Colon (tissue), 2 donors: ENCODE results near the gene C2orf76.
"Not testable (repeated sequence)": the region's sequence is repeated elsewhere in the genome, so short reads cannot be mapped to it uniquely, and the experiment has no call there.

Experiments
- FAIRE-seq: peaks from 2 replicates; lab custom pipeline; 2012; peaks lifted over from hg19 to GRCh38; lab: Jason Lieb, UNC
- donor health status: control.
- donor health status: control.

The C2orf76 gene

DNA sequence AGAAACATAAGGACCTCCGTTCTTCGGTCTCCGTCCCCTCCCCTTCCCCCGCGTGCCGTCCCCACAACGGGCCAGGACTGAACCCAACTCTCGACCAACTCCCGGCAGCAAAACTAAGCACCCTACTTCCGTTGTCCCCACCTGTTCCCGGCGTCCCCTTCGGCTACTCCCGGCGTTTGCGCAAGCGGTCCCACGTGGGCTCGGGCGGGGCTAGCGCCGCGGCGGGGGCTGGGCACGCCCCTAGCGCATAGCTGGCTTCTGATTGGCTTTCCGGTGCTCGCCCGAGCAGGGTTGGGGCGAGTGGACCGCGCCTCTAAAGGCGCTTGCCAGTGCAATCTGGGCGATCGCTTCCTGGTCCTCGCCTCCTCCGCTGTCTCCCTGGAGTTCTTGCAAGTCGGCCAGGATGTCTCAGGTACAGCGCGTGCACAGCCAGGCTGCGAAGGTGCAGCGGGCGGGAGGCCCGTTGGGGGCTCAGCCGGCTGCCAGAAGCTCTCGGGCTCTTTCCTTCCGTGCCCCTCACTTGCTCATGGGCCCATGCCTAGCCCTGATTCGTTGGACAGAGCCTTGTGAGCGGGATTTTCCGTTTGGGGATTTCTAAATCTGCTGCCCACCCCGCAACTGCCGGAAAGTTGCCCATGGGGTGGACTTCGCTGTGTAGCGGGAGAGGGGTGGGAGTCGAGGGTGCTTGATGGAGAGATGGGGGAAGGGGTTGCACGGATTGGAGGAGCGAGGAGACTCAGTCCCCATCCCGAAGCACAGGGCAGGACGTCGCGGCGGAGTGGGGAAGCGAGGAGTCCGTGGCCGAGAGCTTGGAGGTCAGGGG is at the start of gene C2orf76, which contains the start of gene DBI:
Gene C2orf76 (minus strand): TSS at position 186 of the 823 bp plus-strand sequence. CDS start 26,875 bp downstream, outside the sequence.
Gene DBI (plus strand): TSS at position 329 of the 823 bp plus-strand sequence. CDS start 75 bp downstream, at position 404.
- no peak for FAIRE-seq

DNA sequence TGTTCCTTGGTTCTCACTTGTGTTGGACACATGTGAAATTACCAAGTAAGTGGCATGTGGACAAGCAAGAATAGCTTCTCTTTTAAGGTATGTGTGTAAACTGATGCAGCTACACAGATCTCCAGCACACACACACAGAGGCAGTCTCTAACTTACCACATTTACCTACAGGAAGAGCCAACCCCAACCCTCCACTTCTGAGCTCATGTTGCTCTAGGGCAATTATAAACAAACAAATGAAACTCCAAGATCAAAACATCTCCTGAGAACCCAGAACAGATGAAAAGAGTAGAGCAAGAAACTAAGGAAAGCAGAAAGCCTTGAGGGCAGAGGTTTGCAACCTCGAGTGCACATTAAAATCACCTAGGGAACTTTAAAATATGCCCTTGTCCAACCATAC is 49.0 kb upstream of the C2orf76 start:
- FAIRE-seq = no peak

DNA sequence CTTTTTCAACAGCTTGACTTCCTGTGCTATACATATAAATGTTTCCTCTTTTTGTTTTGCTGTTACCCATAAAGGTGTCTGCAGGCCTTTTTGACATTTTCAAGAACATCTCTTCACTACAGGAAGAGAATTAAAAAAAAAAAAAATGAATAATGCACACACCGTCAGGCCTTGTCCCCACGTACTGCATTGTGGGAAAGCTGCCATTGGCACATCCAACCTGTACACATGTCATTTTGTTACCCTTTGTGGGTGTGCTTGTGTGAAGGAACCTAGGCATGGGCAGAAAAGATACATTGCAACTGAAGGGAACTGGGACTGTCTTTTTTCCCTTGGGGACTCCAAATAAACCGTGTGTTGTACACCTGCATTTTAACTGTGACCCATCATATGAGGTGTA is 48.3 kb upstream of the C2orf76 start:
- FAIRE-seq = no peak

GRCh38 chr2:119409506-119409905 is 42.9 kb upstream of the C2orf76 start:
- FAIRE-seq = no peak

GRCh38 chr2:119408221-119408619 is 41.6 kb upstream of the C2orf76 start:
- FAIRE-seq = no peak

DNA sequence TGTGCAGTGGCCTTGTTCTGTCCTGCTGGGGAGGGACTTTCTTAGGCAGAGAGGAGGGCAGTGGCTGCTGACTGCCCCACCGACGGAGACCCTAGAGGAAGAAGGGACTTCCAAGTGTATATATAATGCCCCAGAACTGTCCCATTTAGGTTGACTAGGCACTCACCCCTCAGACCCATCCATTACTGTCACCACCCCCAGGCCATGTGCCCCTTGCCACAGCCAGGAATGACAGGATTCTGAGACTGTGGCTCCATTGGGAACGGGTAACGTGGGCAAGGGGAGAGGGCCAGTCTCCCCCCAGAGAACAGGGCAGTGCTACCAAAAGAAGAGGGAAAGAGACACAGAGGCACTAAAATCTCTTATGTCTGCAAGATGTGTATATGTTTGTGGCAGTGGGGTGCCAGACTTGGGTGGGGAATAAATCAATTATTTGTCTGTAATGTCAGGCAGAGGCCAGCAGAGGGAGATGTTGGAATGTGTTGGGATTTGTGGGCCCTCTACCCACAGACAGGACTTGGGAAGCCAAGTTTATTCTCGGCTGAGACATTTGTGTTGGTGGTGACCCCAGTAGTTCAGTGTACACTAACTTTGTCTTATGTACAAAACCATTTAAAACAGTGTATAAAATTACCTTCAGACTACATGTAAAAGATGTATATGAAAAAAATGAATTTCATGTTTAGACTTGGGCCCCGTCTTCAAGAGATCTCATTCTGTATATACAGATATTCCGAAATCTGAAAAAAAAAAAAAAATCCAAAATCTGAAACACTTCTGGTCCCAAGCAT is 41.0 kb upstream of the C2orf76 start:
- peak; percentile 31 for FAIRE-seq

DNA sequence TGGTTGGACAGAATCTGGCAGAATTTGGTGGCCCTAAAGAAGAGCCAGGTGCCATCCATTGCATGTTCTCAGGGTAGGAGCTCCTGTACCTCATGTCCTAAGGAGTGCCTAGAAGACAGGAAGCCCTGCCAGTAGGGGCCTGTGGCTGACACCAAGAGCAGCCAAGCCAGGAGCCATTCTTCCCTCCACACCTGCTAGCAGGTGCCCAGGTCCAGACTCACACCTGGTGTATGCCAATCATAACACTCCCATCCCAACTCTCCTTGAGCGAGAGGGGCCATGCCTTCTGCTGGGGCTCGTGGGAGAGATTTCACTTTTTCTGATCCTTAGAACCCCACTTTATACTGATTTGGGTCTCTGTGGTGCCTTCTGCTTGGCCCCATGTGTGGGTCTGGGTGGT is 38.5 kb upstream of the C2orf76 start:
- no peak for FAIRE-seq

GRCh38 chr2:119403618-119404017 is 37.0 kb upstream of the C2orf76 start:
- FAIRE-seq = not testable (repeated sequence)

DNA sequence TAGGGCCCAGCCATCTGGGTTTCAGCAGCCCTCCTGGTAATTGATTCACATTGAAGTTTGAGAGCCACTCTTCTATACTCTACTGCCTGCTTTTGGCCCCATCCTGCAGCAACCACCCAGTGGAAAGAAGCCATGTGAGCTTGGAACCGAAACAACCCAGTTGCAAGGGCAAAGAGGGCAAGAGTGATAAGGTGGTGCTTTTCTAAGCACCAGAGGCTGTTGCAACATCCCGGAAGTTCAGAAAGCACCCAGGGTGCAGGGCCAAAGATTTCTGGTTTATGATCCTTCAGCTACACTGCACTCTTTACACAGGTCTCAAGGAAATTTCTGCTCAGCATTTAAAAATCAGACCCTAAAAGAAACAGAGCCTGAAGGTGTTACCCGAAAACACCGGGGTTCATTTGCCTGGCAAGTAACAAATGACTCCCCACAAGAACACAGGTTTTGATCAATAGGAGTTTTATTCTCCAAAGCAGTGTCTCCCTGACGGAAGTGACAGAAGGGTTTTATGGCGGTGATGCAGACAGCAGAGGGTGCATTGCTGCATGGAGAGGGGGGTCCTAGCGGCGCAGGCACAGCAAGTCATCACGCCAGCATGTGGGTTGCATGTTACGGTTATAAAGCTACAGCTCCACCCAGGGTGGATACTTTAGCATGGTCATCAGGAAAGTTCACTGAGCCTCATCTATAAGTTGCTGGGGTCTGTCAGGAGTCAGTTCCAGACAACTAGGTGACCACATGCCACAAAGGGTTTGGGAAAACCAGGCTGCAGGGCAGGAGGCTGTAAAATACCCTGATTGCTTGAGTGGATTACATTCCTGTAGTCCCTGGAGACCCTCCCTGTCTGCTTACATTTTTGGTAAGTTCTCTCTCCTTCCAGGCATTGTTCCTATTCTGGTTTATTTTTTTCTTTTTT is 36.3 kb upstream of the C2orf76 start:
- FAIRE-seq = no peak

GRCh38 chr2:119402106-119402505 is 35.5 kb upstream of the C2orf76 start:
- no peak for FAIRE-seq

DNA sequence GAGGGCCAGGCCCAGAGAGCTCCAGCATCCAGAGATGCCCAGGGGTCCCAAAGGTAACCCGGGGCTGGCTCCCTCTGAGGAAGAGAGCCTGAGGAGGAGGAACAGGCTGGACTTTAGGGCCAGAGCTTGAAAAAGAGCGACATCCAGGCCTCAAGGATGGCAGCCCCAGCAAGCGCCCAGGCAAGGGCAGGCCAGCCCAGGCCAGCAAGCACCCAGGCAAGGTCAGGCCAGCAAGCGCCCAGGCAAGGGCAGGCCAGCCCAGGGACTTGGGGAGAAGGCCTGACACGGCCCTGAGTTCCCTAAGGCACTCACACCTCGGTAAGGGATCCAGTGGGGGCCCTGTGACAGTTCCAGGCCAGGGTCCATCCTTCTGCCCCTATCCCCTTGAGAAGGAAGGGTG is 30.6 kb upstream of the C2orf76 start:
- no peak for FAIRE-seq

DNA sequence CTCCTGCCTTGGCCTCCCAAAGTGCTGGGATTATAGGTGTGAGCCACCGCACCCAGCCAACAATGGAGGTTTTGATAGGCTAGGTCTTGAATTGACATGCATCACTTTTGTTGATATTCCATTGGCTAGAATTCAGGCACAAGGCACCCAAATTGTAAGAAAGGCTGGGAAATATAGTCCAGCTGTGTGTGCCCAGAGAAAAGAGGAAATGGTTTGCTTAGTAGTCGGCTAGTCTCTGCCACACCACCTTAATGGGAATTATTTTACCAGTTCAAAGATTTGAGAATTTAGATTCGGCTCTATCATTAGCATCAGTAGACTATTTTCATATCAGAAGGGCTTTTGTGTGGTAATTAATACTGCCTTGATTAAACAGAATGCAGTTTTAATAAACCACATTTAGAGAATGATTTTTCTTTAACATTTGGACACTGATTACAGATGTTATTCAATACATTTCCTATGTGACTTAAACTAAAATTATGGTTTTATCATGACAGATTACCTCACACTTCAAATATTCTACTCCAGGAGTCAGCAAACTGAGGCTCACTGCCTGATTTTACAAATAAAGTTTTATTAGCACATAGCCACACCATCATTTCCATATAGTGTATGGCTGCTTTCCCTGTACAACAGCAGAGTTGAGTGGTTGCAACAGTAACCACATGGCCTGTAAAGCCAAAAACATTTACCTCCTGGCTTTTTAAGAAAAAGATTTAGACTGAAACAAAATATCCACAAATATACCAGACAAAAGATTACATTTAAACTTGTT is 27.5 kb upstream of the C2orf76 start:
- no peak for FAIRE-seq

- FAIRE-seq = no peak
These were observed 23.1 kb upstream of the C2orf76 start for GRCh38 chr2:119389615-119390306.

- FAIRE-seq = no peak
These were observed 20.9 kb upstream of the C2orf76 start for GRCh38 chr2:119387381-119388129.

DNA sequence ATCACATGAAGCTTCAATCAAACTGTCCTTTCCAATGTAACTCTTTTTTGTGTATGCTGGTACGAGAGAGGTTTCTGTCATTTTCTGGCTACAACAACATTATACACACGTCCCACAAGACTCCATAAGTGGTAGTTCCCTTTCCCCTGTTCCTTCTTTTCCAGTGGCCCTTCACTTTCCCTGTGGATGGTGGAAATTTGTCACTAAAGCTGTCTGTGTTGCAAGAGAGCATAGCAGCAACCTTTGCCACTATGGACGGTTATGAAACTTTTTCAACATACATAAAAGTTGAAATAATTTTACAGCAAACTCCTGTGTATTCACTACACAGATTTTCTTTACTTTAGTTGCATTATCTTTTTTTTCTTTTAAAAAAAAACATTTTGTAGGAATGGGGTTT is 18.8 kb upstream of the C2orf76 start:
- no peak for FAIRE-seq

DNA sequence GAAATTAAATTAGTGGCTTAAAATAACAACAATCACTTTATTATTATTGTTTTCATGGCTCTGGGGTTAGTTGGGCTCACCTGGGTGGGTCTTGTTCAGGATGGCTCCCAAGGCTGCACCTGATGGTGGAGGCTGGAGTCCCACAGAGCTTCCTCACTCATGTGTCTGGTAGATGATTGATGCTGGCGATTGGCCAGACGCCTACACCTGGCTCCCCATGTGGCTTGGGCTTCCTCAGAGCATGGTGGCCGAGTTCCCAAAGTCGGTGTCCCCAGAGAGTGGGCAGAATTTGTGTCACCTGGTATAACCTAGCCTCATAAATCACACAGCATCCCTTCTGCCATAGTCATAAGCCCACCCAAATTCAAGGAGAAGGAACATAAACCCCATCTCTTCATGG is 18.3 kb upstream of the C2orf76 start:
- no peak for FAIRE-seq

- no peak for FAIRE-seq
These were observed 16.9 kb upstream of the C2orf76 start for GRCh38 chr2:119383410-119384140.

DNA sequence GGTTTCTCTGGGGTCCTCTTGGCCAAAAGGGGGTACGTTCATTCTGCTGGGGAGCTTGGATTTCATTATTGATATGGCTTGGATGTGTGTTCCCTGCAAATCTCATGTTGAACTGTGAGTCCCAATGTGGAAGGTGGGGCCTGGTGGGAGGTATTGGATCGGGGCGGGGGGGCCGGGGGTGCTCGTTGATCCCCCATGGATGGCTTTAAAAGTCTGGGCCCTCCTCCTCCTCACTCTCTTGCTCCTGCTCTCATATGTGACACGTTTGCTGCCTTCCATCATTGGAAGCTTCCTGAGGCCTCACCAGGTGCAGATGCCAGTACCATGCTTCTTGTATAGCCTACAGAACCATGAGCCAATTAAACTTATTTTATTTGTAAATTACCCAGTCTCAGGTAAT is 11.9 kb upstream of the C2orf76 start:
- FAIRE-seq = no peak

DNA sequence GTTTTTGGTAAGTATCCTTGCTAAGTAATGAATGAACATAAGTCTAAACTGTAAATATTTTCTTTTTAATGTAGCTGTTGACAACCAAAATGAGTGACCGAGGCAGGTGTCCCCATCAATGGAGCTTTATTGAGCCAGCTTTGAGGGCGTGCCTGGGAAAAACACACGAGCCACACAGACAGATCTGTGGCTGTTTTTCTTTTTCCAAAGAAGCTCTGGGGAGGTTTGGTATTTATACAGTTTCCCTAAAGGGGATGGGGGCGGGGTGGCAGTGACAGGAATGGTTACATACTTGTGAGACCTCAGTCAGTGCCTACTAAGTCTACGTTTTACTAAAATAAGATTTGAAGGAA is 11.3 kb upstream of the C2orf76 start:
- FAIRE-seq = no peak
